H1 (cell line): ENCODE measurements around the gene ADAM22. TPM values are rescaled to one million over a fixed set of nuclear protein-coding genes. Genes with fewer than 3 reads are reported as not detected.

Experiments used
- CTCF ChIA-PET: fragments of 300-600 bp; sonication (Branson Sonifier 250); formaldehyde crosslinking; loops from one replicate; lab custom pipeline; 2021; ENCODE audit not compliant: partially characterized antibody; lab: Charles Lee
- POLR2A ChIA-PET: fragments of 300-600 bp; sonication (Branson Sonifier 250); formaldehyde crosslinking; loops from one replicate; lab custom pipeline; 2021; ENCODE audit warnings: inconsistent platforms; ENCODE audit not compliant: partially characterized antibody; lab: Charles Lee
- DNase-seq, 2 experiments: peaks; one replicate each; pipeline versions ENCODE4 v3.0.0 to v3.0.0-alpha.2; 2010 to 2022; ENCODE audit warnings: low spot score in 2 of 2, low read depth in 1 of 2, mixed read lengths in 1 of 2
- FAIRE-seq: peaks from 2 replicates; lab custom pipeline; 2011; peaks lifted over from hg19 to GRCh38; lab: Jason Lieb, UNC
- H2AFZ ChIP-seq: 2 replicates; pipeline ENCODE4 v1.8.1; 2012; ENCODE audit warnings: low read length, inconsistent platforms
- H2AK5ac ChIP-seq: 2 replicates; pipeline ENCODE4 v1.6.1; 2013; ENCODE audit warnings: low read depth, low read length
- H2BK120ac ChIP-seq: replicated peaks from 2 replicates; pipeline ENCODE3; 2013; ENCODE audit warnings: low read depth, low read length, inconsistent platforms
- H2BK12ac ChIP-seq: 2 replicates; pipeline ENCODE4 v1.6.1; 2013; ENCODE audit warnings: low read depth, low read length
- H2BK15ac ChIP-seq: 2 replicates; pipeline ENCODE4 v1.6.1; 2013; ENCODE audit warnings: low read length
- H2BK20ac ChIP-seq: 2 replicates; pipeline ENCODE4 v1.6.1; 2013; ENCODE audit warnings: low read length
- H2BK5ac ChIP-seq: 2 replicates; pipeline ENCODE4 v1.6.1; 2013; ENCODE audit warnings: low read depth, low read length
- H3K14ac ChIP-seq: 2 replicates; pipeline ENCODE4 v1.6.1; 2013; ENCODE audit warnings: inconsistent platforms; ENCODE audit not compliant: insufficient read length
- H3K18ac ChIP-seq: 2 replicates; pipeline ENCODE4 v1.6.1; 2013; ENCODE audit warnings: low read length; ENCODE audit errors: extremely low read depth
- H3K23ac ChIP-seq: 2 replicates; pipeline ENCODE4 v1.6.1; 2013; ENCODE audit warnings: inconsistent platforms; ENCODE audit not compliant: insufficient read length
- H3K23me2 ChIP-seq: 2 replicates; pipeline ENCODE4 v1.6.1; 2013; ENCODE audit warnings: low read depth, low read length
- H3K27ac ChIP-seq: 2 replicates; pipeline ENCODE4 v1.6.1; 2011; ENCODE audit warnings: low read depth, low read length, inconsistent platforms
- H3K27me3 ChIP-seq, 4 experiments: replicated peaks in 1 of 4; 1 replicate in 1 of 4; 2 replicates in 3 of 4; pipeline versions ENCODE4 v1.6.1 to v1.8.1; 2011 to 2013; ENCODE audit warnings: low read length in 3 of 4, mild to moderate bottlenecking in 3 of 4, inconsistent platforms in 2 of 4, mixed read lengths in 2 of 4, moderate library complexity in 1 of 4; ENCODE audit not compliant: control insufficient read depth in 3 of 4, insufficient read depth in 3 of 4; ENCODE audit errors: extremely low read depth in 1 of 4
- H3K36me3 ChIP-seq, 4 experiments: 2 replicates each; pipeline versions ENCODE4 v1.6.1 to v1.8.1; 2011 to 2013; ENCODE audit warnings: mild to moderate bottlenecking in 4 of 4, low read length in 3 of 4, moderate library complexity in 2 of 4, control low read depth in 1 of 4, inconsistent platforms in 1 of 4; ENCODE audit not compliant: insufficient read depth in 4 of 4, control insufficient read depth in 2 of 4
- H3K4ac ChIP-seq: replicated peaks from 2 replicates; pipeline ENCODE3; 2013; ENCODE audit warnings: low read length, low read depth, mixed read lengths, inconsistent platforms; ENCODE audit not compliant: insufficient read length
- H3K4me1 ChIP-seq, 4 experiments: replicated peaks in 1 of 4; 1 replicate in 1 of 4; 2 replicates in 3 of 4; pipeline versions ENCODE4 v1.6.1 to v1.8.1; 2011 to 2013; ENCODE audit warnings: low read length in 3 of 4, inconsistent platforms in 2 of 4, mixed read lengths in 1 of 4; ENCODE audit not compliant: insufficient read depth in 4 of 4, control insufficient read depth in 3 of 4
- H3K4me2 ChIP-seq, 2 experiments: 2 replicates each; pipeline versions ENCODE4 v1.6.1 to v1.8.1; 2011 to 2013; ENCODE audit warnings: low read depth in 2 of 2, low read length in 2 of 2, control low read depth in 1 of 2, inconsistent platforms in 1 of 2, mild to moderate bottlenecking in 1 of 2; ENCODE audit not compliant: insufficient read depth in 1 of 2
- H3K4me3 ChIP-seq, 4 experiments: fragments of 200-600, 300-600 bp in 1 of 4; sonication (generic), shearing (Covaris generic), sonication (Bioruptor Twin) in 1 of 4; 2 replicates each; pipeline versions ENCODE4 v1.5.1 to v1.8.1; 2011 to 2016; ENCODE audit warnings: low read length in 4 of 4, low read depth in 3 of 4, control low read depth in 2 of 4, inconsistent platforms in 2 of 4, mild to moderate bottlenecking in 2 of 4, mixed read lengths in 1 of 4, moderate library complexity in 1 of 4; ENCODE audit not compliant: insufficient read depth in 2 of 4; ENCODE audit errors: extremely low read depth in 1 of 4
- H3K56ac ChIP-seq: replicated peaks from 2 replicates; pipeline ENCODE3; 2013; ENCODE audit warnings: low read depth, mild to moderate bottlenecking, mixed read lengths, low read length, inconsistent platforms; ENCODE audit not compliant: insufficient read length
- H3K79me1 ChIP-seq: 2 replicates; pipeline ENCODE4 v1.6.1; 2013; ENCODE audit warnings: low read depth, low read length, control low read depth
- H3K79me2 ChIP-seq, 2 experiments: 2 replicates each; pipeline versions ENCODE4 v1.6.1 to v1.8.1; 2012 to 2013; ENCODE audit warnings: low read length in 2 of 2, mild to moderate bottlenecking in 2 of 2, inconsistent platforms in 1 of 2; ENCODE audit not compliant: insufficient read depth in 2 of 2, control insufficient read depth in 1 of 2
- H3K9ac ChIP-seq, 4 experiments: replicated peaks in 1 of 4; 1 replicate in 1 of 4; 2 replicates in 3 of 4; pipeline versions ENCODE4 v1.6.1 to v1.8.1; 2011 to 2013; ENCODE audit warnings: low read depth in 3 of 4, low read length in 3 of 4, control low read depth in 2 of 4, mild to moderate bottlenecking in 2 of 4, moderate library complexity in 2 of 4, inconsistent platforms in 1 of 4; ENCODE audit errors: extremely low read depth in 1 of 4
- H3K9me3 ChIP-seq, 2 experiments: 2 replicates each; pipeline versions ENCODE4 v1.6.1 to v1.8.1; 2012 to 2013; ENCODE audit warnings: mild to moderate bottlenecking in 2 of 2, moderate library complexity in 2 of 2, control low read depth in 1 of 2, inconsistent platforms in 1 of 2, low read depth in 1 of 2, low read length in 1 of 2, mixed read lengths in 1 of 2; ENCODE audit not compliant: insufficient read depth in 2 of 2
- H4K20me1 ChIP-seq, 2 experiments: replicated peaks in 1 of 2; 2 replicates each; pipeline versions ENCODE3 to v1.8.1; 2011 to 2013; ENCODE audit warnings: inconsistent platforms in 2 of 2, low read length in 2 of 2, mild to moderate bottlenecking in 1 of 2; ENCODE audit not compliant: insufficient read depth in 2 of 2, control insufficient read depth in 1 of 2
- H4K5ac ChIP-seq: 2 replicates; pipeline ENCODE4 v1.6.1; 2013; ENCODE audit warnings: low read length, low read depth, mixed read lengths, inconsistent platforms; ENCODE audit not compliant: insufficient read length
- H4K8ac ChIP-seq: 2 replicates; pipeline ENCODE4 v1.8.0; 2013; ENCODE audit warnings: mild to moderate bottlenecking, moderate library complexity, low read length, inconsistent platforms; ENCODE audit not compliant: insufficient read depth; ENCODE audit errors: extremely low read depth
- H4K91ac ChIP-seq: replicated peaks from 2 replicates; pipeline ENCODE3; 2013; ENCODE audit warnings: low read length, mixed read lengths, inconsistent platforms; ENCODE audit not compliant: insufficient read length
- CTCF ChIP-seq, 3 experiments: IDR thresholded peaks; 1 replicate in 2 of 3; 2 replicates in 1 of 3; pipeline versions ENCODE4 v1.5.1 to v1.6.1; 2011; ENCODE audit warnings: low read length in 3 of 3, mild to moderate bottlenecking in 3 of 3, inconsistent platforms in 2 of 3, low read depth in 1 of 3, moderate library complexity in 1 of 3; ENCODE audit not compliant: insufficient read depth in 1 of 3; ENCODE audit errors: control extremely low read depth in 1 of 3
- SAP30 ChIP-seq: fragments of 300-600 bp; sonication (generic); IDR thresholded peaks from 2 replicates; pipeline ENCODE4 v1.7.1; 2012; ENCODE audit warnings: low read length, moderate library complexity, mild to moderate bottlenecking, inconsistent platforms; ENCODE audit not compliant: insufficient read depth, insufficient replicate concordance
- SIN3A ChIP-seq, 2 experiments: IDR thresholded peaks in 1 of 2; conservative IDR thresholded peaks in 1 of 2; 2 replicates each; pipeline ENCODE4 v1.6.1; 2011 to 2012; ENCODE audit warnings: low read length in 2 of 2, improper control_type of control experiment in 1 of 2, low read depth in 1 of 2, mild to moderate bottlenecking in 1 of 2
- WGBS, 2 experiments: shearing (Covaris generic) in 1 of 2; methylation state at CpG; one replicate each; pipeline versions ENCODE4 v1.1.6 to v1.1.7; 2013 to 2015; ENCODE audit warnings: low lambda C conversion rate in 2 of 2, mixed read lengths in 2 of 2, inconsistent platforms in 1 of 2, low coverage in 1 of 2, missing lambda C conversion rate in 1 of 2; ENCODE audit not compliant: insufficient replicate concordance in 2 of 2, insufficient coverage in 1 of 2, insufficient read length in 1 of 2; ENCODE audit errors: extremely low coverage in 1 of 2, missing lambda C conversion rate in 1 of 2; 5-methylcytosine and 5-hydroxymethylcytosine counted together
- polyA plus RNA-seq, 7 experiments: library from polyadenylated mRNA; depleted of rRNA in 3 of 7; stranded (reverse) in 5 of 7; unstranded in 2 of 7; fragments of >200 nt in 5 of 7; fragments of 200-250 nt in 2 of 7; gene quantifications; 1 replicate in 5 of 7; 2 replicates in 1 of 7; 4 replicates in 1 of 7; pipeline versions ENCODE4 v1.2.1 to v1.2.3, GENCODE V29; 2011 to 2013; ENCODE audit warnings: missing spikeins in 2 of 7, mixed read lengths in 2 of 7
- total RNA-seq: library from RNA; stranded (reverse); fragmentation: NEBNext Ultra II Directional; extraction: Animal tissue kit (Norgen Biotek cat#: 25700); gene quantifications from 2 replicates; pipeline ENCODE4 v1.2.1, GENCODE V29; 2021

ADAM22 gene
- total and polyA plus RNA-seq, 2 of the 8 experiments (the other 6 are each of a cell fraction or from before 2014, with no cell fraction given): 4.6 to 21.4 TPM

GRCh38 chr7:87935384-87935706 is 1.3 kb downstream of the ADAM22 start:
- no peak overlapping the region for H4K5ac ChIP-seq
- H2BK12ac ChIP-seq: no peak overlapping the region
- H3K36me3 ChIP-seq: peaks cover 0 to 11% (median 3%) of the 10 kb centered on the region in 4 experiments; a peak in 3 of 8 replicates
- FAIRE-seq (no peak), DNase-seq (no peak)
- H3K4me2 ChIP-seq: peak overlapping the region; percentile 86 to 94
- ChIA-PET CTCF (interaction anchor here (0.8 to 1.3 kb wide), 4 partner anchors 8 to 188 kb away, joined by 3 read pairs; no protein-coding TSS in a partner anchor), POLR2A (interaction anchor here (0.8 to 3.0 kb wide), 6 partner anchors 9 to 167 kb away, joined by 3 to 15 read pairs (median 8); partner anchors contain the start of genes DBF4 and SLC25A40)
- peak overlapping the region; percentile 76 to 87 (median 80) for H3K4me3 ChIP-seq
- no peak overlapping the region for H2BK15ac ChIP-seq
- H2BK120ac ChIP-seq: no peak overlapping the region
- H3K4ac ChIP-seq: no peak overlapping the region
- H2BK20ac ChIP-seq: no peak overlapping the region
- no peaks in the 10 kb centered on the region for H3K79me1 ChIP-seq
- H4K20me1 ChIP-seq: no peaks in the 10 kb centered on the region
- H3K27me3 ChIP-seq: peaks cover 0 to 3% (median 1%) of the 10 kb centered on the region in 4 experiments; a peak in 1 of 7 replicates
- no peak overlapping the region for H3K18ac ChIP-seq
- no peaks in the 10 kb centered on the region for H3K79me2 ChIP-seq
- 35% methylated on average over 8 of the region's 8 CpGs; no CpG with 5 or more reads in 1 of the 2 experiments for WGBS, 2 experiments
- no peak overlapping the region for H2AFZ ChIP-seq
- no peak overlapping the region for H4K8ac ChIP-seq
- H3K56ac ChIP-seq: no peak overlapping the region
- H3K23ac ChIP-seq: no peak overlapping the region
- no peak overlapping the region for H3K27ac ChIP-seq
- H3K23me2 ChIP-seq: peaks cover 12% of the 10 kb centered on the region
- no peak overlapping the region for H3K14ac ChIP-seq
- H3K4me1 ChIP-seq: peaks cover 0 to 6% (median 3%) of the 10 kb centered on the region in 4 experiments; a peak in 4 of 7 replicates
- H3K9ac ChIP-seq: no peak overlapping the region
- no peaks in the 10 kb centered on the region for H3K9me3 ChIP-seq
- no peak overlapping the region for H2AK5ac ChIP-seq
- H4K91ac ChIP-seq: no peak overlapping the region
- H2BK5ac ChIP-seq: no peak overlapping the region
- TF ChIP-seq SAP30 (no peak), SIN3A (conservative IDR thresholded peaks at IDR 0.05 in 1 of 2, IDR thresholded peaks at IDR 0.05 in 1 of 2; ENCODE audit: low read depth in 1 of 2, low read length in 2 of 2) (peak in 1 of 2 experiments; percentile 43; a peak in 1 of 4 replicates), CTCF (IDR thresholded peaks at IDR 0.05; ENCODE audit: control extremely low read depth in 1 of 3, insufficient read depth in 1 of 3, low read depth in 1 of 3, low read length in 3 of 3) (no peak)
